ENCODE data around the gene EFCAB8.
"Not testable (repeated sequence)": the region's sequence is repeated elsewhere in the genome, so short reads cannot be mapped to it uniquely, and the experiment has no call there.

EFCAB8 gene

GRCh38 chr20:32959351-32960221 lies 100.9 kb downstream of the EFCAB8 start:
- FAIRE-seq = no peak

- FAIRE-seq = no peak
Observed at GRCh38 chr20:32960222-32960518, 101.4 kb downstream of the EFCAB8 start.

DNA sequence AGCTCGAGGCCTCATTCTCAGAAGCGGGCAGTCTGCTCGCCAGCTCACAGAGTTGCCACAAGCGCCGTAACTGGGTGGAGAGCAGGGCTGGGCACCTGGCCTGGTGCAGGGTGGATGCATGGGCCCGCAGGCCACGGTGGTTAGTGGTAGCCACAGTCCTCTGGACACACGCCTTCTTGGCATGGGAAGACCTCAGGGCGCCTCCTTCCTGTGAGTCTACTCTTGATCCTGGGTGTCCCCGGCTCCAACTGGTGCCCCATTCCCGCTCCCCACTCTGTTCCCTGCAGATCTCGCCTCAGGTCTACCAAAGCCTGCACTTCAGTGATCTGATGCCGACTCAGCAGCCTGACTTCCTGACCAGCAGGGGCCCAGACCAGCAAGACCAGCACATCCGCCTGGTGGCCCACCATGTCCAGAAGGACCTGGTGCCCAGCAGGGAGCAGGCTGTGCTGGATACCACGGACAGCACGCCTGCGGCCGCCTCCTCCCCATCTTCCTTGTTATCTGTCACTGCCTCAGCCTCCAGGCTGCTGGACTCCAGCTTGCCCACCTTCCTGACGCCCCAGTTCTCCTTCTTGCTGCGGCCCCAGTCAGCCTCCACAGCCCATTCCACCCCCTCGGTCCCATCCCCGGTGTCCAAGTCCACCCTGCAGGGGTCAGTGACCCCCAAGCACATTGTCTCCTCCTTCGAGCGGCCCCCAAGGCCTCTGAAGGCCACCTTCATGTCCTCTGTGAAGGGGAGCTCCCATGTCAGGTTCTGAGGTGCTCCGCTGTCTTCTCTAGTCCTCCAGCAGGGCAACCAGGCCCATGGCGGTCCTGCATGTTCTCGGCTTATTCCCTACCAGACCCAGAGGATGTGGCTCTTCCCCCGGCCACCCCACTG lies 102.4 kb downstream of the EFCAB8 start:
- no peak for FAIRE-seq

- no peak for FAIRE-seq
Observed at GRCh38 chr20:32962053-32962452, 103.3 kb downstream of the EFCAB8 start.

DNA sequence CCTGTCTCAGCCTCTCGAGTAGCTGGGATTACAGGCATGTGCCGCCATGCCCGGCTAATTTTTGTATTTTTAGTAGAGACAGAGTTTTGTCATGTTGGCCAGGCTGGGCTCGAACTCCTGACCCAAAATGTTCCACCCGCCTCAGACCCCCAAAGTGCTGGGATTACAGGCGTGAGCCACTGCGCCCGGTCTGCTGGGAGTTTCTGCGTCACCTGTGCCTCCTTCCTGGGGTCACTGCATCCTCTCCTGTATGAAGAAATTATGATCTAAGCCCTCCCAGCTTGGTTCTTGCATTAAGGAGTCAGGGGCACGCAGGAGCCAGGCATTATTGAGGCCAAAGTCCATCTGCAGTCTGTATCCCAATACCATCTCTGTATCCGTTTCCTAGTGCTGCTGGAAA lies 103.9 kb downstream of the EFCAB8 start:
- not testable (repeated sequence) for FAIRE-seq

GRCh38 chr20:32963176-32963575 lies 104.5 kb downstream of the EFCAB8 start:
- no peak for FAIRE-seq

DNA sequence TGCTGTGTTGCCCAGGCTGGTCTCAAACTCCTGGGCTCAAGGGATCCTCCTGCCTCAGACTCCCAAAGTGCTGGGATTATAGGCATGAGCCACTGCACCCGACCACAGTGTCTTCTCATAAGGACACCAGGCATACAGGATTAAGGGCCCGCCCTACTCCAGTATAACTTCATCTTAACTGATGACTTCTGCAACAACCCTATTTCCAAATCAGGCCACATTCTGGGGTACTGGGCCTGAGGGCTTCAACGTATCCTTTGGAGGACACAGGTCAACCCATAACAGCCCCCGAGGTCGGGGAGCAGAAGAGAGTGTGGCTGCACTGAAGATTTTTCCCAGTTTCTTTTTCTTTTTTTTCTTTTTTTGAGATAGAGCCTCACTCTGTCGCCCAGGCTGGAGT lies 105.9 kb downstream of the EFCAB8 start:
- no peak for FAIRE-seq

- FAIRE-seq = no peak
Observed at GRCh38 chr20:32965115-32965514, 106.4 kb downstream of the EFCAB8 start.

DNA sequence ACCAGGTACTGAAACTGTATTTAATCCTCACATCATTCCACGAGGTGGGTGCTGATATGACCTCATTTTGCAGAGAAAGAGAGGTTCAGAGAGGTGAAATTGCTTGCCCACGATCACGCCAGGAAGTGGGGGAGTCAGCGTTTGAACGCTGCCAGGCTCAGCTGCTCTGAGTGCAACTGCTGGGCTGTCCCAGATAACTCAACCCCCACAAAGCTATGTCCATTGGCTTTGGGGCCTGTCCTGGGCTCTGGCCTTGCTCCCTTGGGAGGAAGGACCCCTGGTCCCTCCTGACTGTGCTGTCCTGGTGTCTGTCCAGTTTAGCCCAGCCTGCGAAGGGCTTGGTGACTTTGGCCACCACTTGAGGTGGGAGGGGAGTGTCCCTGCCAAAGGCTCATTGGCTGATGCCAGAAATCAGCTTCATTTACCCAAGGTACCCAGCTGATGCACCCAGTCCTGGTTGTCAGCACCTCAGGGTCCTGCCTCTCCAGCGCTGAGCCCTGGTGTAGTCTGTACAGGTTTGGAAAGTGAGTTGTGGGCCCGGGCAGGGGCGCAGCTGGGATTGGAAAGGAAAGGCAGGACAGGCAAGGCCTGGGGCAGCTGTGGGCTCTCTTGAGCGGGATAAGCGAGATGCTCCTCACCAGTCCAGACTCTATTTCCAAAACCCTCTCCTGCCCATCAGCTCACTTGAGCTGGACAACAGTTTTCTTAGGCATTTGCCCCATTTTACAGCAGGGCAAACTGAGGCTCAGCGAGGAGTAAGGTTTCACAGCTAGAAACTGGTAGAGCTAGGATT lies 107.1 kb downstream of the EFCAB8 start:
- FAIRE-seq = no peak

DNA sequence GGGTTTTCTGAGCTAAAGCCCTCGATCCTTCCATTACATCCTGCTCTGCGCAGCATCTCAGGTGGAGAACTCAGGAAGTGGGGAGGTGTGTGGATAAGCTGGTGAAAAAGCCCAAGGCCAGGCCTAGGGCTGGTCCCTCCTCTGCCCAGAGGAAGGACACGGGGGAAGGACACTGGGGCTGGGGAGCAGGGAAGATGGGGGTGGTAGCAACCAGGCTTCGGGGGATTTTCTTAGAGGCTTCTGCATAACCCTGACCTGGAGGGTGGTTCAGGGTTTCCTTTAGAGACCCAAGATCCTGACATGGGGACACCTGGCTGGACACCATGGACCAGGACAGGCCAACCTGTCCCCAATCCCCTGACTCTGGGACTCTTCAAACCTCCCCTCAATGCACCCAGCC lies 107.7 kb downstream of the EFCAB8 start:
- no peak for FAIRE-seq

- no peak for FAIRE-seq
Observed at GRCh38 chr20:32966881-32967781, 108.4 kb downstream of the EFCAB8 start.

DNA sequence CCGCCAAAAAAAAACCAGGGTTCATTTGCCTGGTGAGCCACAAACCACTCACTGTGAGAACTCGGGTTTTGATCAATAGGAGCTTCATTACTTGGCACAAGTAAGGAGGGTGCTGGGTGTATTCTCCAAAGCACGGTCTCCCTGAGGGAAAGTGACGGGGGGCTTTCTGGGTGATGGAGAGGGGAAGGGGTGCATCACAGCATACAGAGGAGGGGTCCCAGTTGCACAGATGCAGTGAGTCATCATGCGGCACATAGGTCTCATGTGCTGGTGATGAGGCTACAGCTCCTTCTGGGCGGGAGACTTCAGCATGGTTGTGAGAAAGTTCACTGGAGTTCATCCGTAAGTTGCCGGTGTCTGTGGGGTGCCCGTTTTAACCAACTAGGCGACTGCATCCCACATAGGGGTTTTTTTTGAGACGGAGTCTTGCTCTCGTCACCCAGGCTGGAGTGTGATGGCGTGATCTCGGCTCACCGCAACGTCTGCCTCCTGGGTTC lies 109.3 kb downstream of the EFCAB8 start:
- no peak for FAIRE-seq

DNA sequence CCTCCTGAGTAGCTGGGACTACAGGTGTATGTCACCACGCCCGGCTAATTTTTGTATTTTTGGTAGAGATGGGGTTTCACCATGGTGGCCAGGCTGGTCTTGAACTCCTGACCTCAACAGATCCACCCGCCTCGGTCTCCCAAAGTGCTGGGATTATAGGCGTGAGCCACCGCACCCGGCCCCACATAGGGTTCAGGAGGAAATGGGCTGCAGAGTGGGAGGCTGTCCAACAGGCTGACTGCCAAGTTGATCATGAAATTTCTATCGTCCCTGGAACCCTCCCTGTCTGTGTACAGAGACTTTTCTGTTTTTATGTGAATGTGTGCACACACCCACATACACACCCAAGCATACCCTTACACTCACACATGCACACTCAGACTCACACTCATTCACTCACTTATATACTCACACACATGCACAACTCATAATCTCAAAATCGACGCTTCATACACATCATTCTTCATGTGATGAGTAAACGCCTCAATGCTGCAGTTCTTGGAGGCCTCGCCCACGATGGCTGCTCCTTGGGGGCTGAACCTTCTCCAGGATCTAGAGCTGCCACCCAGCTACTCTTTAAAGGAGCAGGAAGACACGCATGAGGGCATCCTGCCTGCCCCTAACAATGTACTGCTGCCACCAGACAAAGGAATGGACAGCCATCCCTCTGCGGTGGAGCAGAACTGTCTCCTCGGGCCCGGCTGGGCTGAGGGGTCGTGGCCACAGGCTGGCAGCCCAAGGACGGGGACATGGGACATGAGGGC lies 109.9 kb downstream of the EFCAB8 start:
- no peak for FAIRE-seq

DNA sequence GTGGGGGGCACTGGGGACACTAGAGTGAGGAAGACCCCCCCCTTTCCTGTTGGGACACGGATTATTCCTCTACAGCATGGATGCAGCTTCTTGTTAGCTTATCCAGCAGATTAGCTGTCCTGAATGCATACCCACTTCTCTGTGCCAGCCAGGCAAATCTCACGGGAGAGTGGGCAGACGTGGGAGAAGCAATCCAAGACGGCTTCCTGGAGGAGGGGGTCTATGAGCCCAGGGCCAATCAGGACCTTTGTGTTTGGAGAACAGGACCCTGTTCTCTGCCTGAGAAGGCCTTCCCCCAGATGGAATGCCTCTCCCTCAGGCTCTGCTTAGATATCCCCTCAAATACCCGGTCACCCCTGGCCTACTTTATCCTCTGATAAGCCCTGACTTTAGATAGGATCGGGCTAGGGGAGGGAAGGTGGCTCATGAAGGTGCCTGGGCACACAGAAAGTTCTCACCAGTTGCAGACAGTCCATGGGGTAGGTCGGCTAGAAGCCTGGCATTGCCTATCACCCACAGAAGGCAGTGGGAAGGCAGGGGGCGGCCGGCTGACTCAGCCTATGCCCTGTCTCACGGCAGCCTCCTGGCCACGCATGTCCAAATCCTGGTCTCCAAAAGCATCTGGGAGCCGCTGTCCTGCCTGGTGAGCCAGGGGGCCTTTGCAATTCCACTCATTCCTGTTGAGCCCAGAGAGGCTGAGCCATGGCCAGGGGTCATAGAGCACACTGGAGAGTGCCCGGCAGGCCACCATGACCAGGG lies 110.8 kb downstream of the EFCAB8 start:
- FAIRE-seq = no peak

GRCh38 chr20:32970115-32970972 lies 111.6 kb downstream of the EFCAB8 start:
- FAIRE-seq = no peak

GRCh38 chr20:32970973-32971300 lies 112.2 kb downstream of the EFCAB8 start:
- no peak for FAIRE-seq

GRCh38 chr20:32971703-32972161 lies 113.0 kb downstream of the EFCAB8 start:
- no peak for FAIRE-seq

DNA sequence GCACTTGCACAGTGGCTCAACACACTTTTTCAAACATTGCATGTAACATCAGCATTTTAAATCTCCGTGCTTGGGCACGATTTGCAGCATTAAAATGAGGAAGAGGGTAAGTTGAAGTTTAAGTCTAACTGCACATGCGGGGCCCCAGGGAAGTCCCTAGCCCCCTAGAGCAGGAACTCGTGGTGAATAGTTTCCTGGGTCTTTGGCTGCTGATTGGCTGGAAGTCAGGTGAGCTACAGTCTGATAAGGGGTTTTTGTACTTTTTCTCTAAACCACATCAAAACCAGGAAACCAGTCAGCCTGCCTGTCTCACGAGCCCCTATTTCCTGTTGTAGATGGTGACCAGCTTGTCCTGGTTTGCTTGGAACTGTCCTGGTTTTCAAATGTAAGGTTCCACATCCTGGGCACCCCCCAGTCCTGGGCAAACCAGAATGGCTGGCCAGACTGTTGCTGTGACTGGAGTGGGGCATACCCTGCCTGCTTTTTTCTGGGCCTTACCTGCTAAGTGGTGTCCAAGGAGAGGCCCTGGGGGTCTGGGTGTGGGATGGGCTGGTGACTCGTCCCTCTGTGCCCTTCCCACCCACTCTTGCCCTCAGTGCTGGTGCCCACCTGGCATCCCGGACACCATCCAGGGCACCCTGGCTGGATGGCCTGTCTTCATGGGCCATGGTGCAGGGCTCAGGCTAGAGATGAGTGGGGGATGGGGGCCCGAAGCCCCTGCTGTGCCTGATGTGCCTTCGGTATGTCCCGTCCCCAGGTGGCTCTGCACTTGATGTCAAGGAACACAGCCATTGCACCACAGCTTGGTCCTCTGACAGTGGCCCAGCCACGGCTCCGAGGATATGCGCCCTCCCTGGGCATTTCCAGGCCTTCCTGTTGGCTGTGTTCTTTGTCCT lies 113.7 kb downstream of the EFCAB8 start:
- no peak for FAIRE-seq

Data from G401.6 (cell line).